Right renal cortex interstitium (tissue), 3 donors: ENCODE results near the gene KREMEN2. TPM values are rescaled to one million over a fixed set of nuclear protein-coding genes. Genes with fewer than 3 reads are reported as not detected.
"Not testable (repeated sequence)": the region's sequence is repeated elsewhere in the genome, so short reads cannot be mapped to it uniquely, and the experiment has no call there.

Experiments used
- DNase-seq, 3 donors: peaks; one replicate each; pipeline ENCODE4 v3.0.0-alpha.2; 2013; ENCODE audit warnings: low read depth in 3 of 3, low spot score in 2 of 3
- polyA plus RNA-seq, 3 donors: library from polyadenylated mRNA; unstranded; fragments of 120-200 nt; gene quantifications; one replicate each; pipeline ENCODE4 v1.2.1, GENCODE V29; 2013; ENCODE audit not compliant: insufficient read length in 3 of 3

KREMEN2 gene
- polyA plus RNA-seq, 3 donors: 1.00 to 1.4 (median 1.1) TPM

GRCh38 chr16:2938206-2938605 lies 25.9 kb upstream of the KREMEN2 start:
- DNase-seq: no peak

DNA sequence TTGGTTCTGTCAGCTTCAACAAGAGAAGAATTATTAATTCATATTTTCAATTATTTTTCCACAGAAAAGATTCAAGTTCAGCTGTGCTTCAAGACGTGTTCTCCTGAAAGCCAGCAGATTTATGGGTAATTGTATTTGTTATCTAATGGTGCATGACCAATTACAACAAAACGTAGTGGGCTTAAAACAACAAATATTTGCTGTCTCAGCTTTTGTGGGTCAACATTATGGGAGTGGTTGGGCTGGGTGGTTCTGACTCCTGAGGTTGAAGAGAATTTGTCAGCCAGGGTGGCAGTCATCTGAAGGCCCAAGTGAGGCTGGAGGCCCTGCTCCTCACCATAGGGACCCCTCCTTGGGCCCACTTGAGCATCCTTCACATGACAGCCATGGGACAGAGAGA lies 24.1 kb upstream of the KREMEN2 start:
- no peak for DNase-seq

GRCh38 chr16:2942045-2942444 lies 22.0 kb upstream of the KREMEN2 start:
- no peak for DNase-seq

DNA sequence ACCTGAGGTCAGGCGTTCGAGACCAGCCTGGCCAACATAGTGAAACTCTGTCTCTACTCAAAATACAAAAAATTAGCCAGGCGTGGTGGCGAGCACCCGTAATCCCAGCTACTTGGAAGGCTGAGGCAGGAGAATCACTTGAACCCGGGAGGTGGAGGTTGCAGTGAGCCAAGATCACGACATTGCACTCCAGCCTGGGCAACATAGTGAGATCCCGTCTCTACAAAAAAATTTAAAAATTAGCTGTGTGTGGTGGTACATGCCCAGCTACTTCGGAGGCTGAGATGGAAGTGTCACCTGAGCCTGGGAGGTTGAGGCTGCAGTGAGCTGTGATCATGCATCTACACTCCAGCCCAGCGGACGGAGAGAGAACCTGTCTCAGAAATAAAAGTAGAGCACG lies 20.4 kb upstream of the KREMEN2 start:
- not testable (repeated sequence) for DNase-seq

DNA sequence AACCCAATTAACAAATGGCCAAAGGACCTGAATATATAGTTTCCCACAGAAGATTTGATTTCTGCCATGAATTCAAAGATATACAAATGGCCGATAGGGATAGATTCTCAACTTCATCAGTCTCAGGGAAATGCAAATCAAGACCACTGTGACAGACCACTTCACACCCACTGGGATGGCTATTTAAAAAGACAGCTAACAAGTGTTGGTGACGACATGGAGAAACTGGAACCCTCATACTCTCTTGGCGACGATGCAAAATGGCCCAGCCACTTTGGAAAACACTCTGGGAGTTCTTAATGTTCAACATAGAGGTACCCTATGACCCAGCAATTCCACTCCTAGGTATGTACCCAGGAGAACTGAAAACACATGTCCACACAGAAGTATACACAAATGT lies 17.4 kb upstream of the KREMEN2 start:
- DNase-seq: no peak

DNA sequence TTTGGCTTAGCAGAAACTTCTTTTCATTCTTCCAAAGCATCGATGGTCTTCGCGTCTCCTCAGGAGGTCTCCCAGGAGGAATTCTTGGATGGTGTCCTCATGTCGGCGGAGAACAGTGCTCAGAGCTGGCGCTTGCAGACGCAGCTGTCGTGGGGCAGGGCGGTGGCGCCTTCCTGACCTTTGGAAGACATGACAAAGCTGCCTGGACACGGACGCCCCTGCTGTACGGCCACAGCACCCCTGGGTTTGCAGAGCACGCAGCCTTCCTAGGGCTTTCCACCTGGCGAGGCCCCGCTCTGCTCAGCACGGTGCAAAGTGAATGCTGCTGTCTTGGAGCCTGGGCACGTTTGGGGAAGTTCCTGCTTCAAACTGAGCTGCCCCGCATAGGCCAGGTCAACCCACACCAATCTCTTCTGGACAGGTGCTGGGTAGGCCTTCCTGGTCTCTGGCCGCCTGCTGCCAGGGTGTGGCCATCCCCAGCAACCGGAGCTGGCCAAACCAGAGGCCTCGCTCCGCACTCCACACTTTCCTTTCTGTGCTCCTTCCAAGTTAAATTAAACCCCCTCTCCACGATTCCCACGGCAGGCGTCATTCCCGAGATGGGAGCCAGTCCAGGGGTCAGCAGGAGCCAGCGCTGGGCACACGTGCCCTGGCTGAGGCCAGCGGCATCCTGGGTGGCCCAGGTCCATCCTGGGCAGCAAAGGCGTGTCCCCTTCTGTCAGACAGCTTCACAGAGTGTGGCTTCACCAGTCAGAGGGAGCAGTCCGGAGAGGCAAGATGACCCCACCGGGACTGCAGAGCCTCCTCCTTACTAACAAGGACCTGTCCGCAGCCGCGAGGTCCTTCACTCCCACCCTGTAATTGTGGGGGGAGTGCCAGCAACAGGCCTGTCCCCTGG lies 15.0 kb upstream of the KREMEN2 start:
- DNase-seq: no peak

GRCh38 chr16:2949705-2950352 lies 14.2 kb upstream of the KREMEN2 start:
- no peak for DNase-seq

- DNase-seq: no peak
Measured at GRCh38 chr16:2950353-2950724, 13.7 kb upstream of the KREMEN2 start.

- no peak for DNase-seq
Measured at GRCh38 chr16:2950773-2951172, 13.3 kb upstream of the KREMEN2 start.

GRCh38 chr16:2952679-2953078 lies 11.4 kb upstream of the KREMEN2 start:
- no peak for DNase-seq

DNA sequence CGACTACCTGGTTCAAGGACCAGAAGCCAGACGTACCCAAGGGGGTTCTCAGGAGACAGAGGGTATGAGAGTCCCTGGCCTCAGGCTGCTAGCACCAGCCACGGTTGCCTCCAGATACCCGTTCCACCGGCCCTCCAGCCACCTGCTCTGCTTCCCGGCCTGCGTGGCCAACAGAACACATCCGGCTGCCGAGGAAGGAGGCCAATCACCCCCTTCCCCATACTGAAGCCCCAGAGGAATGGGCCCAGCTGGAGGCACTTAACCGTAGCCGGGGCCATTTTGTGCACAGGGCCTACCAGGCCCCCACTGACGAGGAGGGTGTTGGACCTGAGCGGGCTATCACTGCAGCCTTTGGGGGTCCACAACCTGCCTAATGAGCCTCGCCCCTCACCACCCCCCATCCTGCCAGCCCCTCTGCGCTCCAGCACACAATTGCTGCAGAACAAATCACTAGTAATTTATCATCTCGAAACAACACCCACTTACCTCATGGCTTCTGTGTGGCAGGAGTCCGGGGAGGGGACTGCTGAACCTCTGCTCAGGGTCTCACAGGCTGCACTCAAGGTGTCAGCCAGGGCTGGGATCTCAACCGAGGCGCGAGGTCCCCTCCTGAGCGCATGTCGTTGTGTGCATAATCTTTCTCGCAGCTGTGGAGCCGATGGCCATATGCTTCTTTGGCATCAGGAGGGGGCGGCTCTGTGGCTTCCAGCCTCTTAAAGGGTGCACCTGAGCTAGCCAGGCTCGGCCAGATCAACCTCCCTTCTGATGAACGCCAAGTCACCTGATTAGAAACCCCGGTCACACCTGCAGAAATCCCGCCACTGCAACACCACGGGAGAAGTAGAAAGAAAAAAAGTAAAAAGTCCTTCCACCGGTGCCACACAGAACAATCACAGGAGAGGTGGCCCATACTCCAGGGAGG lies 10.1 kb upstream of the KREMEN2 start:
- DNase-seq: no peak

DNA sequence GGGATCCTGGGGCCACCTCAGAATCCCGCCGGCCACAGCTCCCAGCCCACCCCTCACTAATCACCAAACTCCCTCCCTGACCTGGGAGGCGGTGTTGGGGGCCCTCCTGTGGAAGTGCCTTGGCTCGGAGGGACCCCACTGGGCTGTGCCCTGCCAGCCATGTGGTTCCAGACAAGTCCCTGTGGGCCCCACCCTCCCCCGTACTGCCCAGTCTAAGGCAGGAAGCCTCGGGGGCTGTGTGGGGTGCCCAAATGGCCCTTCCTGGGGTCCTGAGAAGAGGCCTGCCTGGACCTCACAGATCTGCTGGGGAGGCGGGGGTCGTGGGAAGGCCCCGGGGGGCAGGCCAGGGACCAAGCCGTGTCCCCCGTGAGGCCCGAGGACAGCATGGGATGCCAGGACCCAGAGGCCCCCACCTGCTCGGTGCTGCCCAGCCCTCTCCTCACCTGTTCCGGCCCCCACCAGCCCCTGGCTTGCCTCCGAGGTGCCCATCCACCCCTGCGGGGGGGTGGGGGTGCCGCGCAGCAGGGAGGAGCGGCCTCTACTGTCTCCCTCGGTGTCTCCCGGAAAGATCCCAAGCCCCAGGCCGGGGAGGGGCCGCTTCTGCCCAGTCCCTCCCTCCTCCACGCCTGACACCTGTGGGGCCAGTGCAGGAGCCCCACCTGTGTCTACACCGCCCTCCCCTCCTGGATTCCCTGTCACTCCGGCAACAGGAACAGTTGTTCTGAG lies 9.3 kb upstream of the KREMEN2 start:
- no peak for DNase-seq

DNA sequence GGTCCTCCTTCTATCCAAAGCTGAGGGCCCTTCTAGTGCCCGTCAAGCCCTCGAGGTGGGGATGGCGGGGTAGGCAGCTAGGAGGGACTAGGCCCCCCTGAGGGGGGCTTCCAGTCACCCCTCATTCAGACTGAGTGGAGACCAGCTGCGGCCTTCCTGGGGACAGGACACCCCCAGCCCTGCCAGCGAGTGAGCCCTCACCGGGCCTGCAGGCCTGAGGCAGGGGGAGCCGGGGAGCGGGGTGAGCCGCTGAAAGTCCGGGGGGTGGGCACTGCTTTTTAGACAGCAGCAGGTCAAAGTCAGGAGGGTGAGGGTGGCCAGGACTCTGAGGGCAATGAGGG lies 8.7 kb upstream of the KREMEN2 start:
- no peak for DNase-seq

- DNase-seq: no peak
Measured at GRCh38 chr16:2955779-2956578, 8.1 kb upstream of the KREMEN2 start.

- DNase-seq: no peak
Measured at GRCh38 chr16:2956579-2956956, 7.5 kb upstream of the KREMEN2 start.

GRCh38 chr16:2959206-2959605 lies 4.9 kb upstream of the KREMEN2 start:
- DNase-seq: no peak

DNA sequence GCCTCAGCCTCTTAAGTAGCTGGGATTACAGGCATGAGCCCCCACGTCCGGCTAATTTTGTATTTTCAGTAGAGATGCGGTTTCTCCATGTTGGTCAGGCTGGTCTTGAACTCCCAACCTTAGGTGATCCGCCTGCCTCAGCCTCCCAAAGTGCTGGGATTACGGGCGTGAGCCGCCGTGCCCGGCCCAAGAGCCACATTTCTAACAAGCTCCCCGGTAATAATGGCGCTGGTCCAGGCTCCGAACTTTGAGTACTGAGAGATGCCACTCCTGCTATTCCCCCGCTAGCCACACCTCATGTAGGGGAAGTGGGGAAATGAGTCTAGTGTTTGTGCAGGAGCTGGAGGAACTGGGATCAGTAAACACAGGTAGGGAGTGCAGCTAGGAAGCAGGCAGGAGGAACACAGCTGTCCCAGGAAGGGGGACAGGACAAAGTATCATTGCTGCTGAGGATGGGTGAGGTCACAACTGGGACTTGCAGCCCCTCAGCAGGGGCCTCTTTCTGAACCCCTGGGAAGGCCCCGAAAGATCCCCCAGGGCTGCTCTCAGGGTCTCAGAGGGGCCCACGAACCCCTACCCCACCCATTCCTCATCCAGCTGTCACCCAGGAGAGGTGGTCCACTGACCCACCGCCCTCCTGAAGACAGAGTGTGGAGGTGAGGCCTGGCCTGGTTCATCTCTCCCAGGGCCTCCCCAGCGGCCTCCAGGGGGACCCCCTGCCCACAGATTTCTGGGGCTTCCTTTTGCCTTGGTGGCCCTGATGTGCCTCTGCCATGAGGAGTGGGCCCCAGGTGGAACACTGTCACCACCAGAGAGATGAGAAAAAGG lies 3.7 kb upstream of the KREMEN2 start:
- no peak for DNase-seq

DNA sequence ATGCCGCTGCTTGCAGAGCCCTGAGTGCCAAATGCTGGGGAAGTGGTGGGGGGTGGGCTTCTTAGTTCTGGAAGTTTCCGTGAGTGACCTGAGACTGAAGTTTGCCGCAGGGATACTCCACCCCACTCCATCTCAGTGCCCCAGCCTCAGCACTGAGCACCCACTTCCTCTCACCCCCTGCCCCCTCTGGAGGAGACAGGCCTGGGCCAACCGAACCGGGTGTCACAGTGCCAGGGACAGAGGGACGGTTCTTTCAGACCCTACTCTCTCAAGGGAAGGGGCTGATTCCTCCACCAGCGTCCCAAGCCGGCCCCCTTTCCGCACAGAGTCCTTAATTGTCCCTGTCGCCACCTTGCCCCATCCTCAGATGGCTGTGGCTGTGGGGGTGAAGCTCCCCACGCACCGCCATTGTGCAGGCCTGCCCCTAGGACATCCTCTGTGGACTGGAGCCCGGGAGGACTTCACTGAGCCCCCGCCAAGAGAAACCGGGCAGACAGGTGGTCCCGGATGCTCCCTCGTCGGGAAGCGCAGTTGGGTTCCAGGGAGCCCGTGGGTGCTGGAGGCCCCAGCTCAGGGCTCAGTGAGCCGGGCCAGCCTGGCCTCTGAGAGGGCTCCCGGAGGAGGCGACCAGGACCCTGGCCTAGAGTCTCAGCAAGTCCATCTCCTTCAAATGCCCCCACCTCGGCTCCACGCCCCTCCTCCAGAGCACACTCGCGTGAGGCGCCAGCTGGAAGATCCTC lies 1.6 kb upstream of the KREMEN2 start:
- DNase-seq: no peak
